Activated CD4-positive, CD25-positive, alpha-beta regulatory T cell (primary cell): Measurements from ENCODE around the gene SLC9A9.
"Not testable (repeated sequence)": the region's sequence is repeated elsewhere in the genome, so short reads cannot be mapped to it uniquely, and the experiment has no call there.

Source experiments
- DNase-seq, 4 experiments: peaks; one replicate each; lab custom pipeline; 2025; lab: John Stamatoyannopoulos, UW

Gene SLC9A9

DNA sequence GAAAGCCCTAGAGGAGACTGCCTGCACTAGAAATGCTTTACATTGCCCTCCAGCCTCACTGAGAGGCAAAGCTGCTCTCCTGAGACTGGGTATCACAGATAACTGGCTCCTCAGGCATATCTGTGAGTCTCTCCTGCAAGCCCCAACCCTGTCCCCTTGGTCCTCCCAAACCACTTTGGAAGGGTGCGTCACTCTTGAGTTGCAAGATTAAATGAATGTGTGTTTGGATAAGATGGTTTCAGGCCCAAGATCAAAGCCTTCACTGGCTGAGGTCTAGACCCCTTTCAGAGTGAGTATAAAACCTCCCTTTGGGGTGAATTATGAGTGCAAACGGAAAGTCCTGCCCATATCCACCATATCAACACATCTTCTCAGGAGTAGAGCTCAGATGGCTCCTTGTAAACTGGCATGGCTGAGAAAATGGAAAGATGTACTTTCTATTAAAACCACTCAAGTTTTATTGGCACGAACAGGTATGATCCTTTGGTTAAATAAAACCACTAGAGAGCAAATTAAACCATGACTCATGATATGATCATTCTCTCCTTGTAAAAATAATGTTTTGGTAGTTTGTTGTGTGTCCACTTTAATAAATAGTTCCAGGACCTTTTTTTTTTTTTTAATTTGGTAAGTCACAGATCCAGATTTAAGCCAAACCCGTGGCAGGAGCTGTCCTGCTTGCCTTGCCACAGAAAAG, 564.7 kb downstream of the SLC9A9 start:
- no peak for DNase-seq

DNA sequence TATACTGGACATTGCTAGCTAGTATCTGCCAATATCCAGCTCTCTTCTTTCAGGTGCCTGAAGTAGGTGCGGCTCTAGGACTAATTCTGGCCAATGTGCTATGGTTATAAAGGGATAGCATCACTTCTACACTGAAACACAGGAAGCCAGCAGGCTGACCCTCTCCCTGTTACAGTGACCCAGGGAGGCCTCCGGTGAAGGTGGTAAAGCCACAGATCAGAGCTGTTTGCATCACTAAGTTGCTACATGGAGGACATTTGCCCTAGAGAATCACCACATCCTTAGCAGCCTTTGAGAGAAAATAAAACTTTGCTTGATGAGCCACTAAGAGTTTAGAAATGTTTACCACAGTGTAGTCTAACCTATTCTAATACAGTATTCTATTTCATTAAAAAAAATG, 567.3 kb downstream of the SLC9A9 start:
- no peak for DNase-seq

DNA sequence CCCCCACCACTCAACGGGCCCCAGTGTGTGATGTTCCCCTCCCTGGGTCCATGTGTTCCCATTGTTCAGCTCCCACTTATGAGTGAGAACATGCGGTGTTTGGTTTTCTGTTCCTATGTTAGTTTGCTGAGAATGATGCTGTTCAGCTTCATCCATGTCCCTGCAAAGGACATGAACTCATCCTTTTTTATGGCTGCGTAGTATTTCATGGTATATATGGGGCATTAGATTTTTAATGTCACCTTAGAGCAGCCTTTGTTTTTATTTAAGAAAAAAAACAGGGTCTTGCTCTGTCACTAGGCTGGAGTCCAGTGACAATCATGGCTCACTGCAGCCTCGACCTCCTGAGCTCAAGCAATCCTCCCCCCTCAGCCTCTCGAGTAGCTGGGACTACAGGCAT, 568.7 kb downstream of the SLC9A9 start:
- not testable (repeated sequence) for DNase-seq

DNA sequence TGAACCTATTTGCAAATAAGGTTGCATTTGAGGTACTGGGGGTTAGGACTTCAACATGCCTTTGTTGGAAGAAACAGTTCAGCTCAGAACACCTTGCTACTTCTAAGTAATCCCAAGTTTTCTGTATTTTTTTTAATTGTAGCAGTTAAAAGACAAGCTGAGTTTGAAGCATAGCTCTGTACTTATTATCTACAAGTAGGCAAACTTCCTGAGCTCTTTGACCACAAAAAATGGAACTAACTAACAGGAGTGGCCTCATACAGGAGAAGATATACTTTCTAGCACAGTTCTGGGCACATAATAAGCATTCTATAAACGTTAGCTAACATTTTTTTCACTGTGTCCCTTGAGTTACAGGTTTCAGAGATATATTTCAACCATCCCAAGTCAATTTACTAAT, 569.5 kb downstream of the SLC9A9 start:
- no peak for DNase-seq

DNA sequence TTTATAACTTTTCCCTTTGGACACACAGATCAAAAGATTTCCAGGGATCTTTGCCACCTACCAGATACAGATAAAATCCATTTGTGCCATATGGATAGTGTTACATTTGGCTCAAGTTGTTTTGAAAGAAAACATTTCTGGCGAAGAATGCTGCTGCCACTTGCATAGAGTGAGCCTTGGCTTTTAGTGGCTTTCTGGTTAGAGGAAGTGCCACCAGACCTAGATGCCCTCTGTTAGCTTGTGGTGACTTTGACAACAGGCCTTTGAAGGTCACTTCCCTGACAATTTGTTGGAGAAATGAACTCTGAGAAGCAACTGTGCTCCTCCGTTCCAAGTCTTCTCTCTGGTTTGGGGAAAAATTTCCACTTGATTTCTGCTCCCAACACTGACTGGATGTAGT, 570.7 kb downstream of the SLC9A9 start:
- DNase-seq, result no peak

DNA sequence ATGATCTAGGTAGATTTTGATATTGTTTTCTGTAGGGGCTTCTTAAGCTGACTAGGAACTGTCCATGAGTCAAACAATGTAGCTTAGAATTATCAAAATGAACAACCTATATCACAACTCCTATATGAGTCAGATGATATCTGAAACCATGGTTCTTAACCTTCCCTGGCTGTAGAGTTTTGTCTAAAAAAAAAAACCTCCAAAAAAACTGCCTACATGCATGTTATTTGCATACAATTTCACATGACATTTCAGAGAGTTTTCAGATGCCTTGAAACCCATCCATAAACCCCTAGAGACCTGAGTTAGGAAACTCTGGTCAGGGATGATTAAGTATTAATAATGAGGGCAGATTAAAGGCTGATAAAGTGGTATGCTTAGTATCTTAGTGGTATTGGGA, 571.7 kb downstream of the SLC9A9 start:
- DNase-seq, result no peak

DNA sequence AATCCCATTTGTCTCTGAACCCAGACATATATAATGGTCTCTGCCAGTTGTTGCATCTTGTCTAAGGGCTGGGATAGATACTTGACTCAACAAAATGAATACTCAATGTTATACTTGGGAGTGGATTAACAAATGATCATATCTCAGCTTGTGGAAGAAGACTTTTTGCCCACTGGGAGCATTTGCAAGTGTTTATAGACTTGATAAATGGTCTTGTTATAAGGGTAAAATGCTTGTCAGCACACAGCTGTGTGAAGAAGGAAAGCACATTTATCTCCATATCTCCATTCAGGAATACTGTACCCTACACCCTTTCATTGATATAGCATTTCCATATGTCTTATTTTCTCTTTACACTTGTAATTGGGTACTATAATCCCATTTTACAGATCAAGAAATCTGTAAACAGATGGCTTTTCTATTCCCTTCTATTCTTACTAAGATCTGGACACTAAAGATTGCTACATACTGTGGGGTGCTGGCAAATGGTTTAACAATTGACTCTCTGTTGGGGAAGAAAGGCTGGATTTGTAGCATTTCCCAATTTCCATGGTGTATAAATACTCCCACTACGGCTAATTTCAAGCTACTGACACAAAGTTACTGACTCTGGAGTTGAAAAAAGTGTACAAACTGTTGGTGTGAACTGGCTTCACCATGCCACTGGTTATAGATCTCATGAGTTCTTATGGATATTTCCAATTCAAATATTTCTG, 574.1 kb downstream of the SLC9A9 start:
- no peak for DNase-seq

DNA sequence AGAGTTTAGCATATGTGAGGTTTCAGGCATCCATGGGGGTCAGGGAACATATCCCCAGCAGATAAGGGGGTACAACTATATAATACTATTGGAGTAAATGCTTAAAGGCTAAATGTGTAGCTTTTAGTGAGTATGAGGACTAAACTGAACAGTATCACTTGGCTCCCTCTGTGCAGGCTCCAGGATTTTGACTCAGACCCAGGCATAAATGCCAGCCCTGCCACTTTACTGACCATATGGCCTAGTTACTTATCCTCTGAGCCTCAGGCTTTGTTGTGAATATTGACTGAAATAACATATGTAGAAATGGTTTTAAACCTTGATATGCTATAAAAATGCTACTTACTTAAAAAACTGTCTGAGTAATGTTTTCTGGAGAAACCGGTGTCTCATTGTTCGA, 577.1 kb downstream of the SLC9A9 start:
- DNase-seq, result no peak

DNA sequence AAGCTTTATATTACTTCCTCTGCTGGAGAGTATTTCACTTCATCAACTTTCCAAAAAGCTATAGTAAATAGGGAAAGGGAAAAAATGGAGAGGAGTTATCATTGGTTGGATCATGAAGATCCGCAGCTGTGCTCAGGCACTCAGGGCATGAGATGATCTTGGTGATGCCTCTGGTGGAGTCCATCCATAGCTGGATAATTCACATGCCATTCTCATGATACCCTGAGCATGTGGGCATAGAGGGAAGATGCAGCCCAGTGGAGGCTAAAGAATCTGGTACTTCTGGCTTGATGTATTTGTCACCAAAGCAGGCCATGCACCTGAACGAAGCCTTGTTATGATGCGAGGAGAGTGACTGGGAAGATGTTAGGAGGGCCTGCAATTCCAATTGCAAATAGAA, 578.5 kb downstream of the SLC9A9 start:
- no peak for DNase-seq

DNA sequence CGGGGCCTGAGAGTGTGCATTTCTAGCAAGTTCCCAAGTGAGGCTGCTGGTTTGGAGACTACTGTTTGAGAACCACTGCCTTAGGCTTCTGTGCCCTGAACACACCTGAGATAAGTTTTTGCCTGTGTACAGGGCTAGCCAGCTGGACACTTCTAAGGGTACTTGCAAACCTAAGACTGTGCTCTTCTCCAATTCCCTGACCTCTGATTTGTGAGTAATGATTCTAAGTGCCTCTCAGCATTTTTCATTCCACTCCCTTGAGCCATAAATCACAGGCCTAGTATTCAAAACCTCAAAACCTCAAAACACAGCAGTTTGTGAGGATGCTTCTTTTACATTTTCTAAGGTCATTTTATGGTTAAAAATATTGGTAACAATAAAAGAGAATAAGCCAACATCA, 580.3 kb downstream of the SLC9A9 start:
- DNase-seq, result no peak

DNA sequence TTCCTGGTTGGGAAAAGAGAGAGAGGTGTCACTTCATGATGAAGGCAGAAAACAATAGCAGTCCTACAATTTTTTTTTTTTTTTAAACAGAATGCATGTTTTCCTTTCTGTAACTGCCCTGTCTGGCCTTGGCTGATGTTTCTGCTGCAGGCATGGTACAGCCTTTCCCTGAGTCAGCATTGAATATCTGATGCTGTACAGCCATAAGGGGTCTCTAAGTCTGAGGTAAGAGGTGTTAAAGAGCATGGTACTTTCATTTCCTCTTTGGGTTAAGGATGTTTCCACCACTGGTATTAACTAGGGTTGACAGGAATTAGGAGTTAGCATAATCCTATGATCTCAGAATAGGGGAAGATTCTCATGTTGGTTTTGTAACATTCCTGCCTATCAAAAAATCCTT, 581.3 kb downstream of the SLC9A9 start:
- no peak for DNase-seq

DNA sequence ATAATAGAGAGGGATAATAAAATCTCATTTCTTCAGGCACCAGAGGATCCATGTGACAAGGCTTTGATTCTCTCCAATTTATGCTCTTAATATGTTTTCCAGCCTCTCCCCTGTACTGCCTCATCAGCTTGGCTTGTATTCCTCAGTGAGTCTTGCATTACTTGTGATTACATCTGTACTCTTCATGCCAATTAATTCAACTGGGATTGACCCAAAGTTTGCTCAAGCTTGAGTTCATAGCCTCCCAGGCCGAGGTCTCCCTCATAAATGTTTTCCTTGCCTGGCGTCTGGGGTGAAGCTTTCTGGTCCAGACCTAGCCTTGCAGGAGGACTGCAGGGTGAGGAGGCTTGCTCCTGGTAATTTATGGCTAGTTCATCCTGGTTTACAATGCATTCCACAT, 581.8 kb downstream of the SLC9A9 start:
- DNase-seq, result no peak

DNA sequence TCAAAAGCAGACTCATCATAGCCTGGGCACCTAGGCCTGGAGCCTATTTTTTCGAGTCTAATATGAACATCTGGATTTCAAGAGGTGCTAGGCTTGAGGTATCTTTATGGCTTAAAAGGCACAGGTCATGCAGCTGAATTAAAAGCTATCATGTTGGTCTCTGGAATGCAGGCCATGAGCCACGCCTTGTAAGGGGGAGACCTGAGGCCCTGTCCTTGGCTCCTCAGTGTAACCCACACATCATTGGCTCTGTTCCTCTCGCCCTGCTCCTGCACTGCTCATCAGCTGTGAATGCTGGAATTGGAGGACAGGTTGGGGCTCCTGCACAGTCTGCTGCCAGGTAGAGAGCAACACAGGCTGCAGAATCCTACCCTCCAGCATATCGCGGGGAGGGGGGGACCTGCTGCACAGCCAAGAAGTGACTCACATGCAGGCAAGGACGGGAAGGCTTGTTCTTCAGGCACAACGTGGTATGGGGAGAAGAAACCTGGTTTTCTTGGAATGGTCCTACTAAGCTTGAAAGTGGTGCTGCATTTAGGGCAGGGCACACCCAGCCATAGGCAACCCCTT, 582.7 kb downstream of the SLC9A9 start:
- DNase-seq, result no peak

DNA sequence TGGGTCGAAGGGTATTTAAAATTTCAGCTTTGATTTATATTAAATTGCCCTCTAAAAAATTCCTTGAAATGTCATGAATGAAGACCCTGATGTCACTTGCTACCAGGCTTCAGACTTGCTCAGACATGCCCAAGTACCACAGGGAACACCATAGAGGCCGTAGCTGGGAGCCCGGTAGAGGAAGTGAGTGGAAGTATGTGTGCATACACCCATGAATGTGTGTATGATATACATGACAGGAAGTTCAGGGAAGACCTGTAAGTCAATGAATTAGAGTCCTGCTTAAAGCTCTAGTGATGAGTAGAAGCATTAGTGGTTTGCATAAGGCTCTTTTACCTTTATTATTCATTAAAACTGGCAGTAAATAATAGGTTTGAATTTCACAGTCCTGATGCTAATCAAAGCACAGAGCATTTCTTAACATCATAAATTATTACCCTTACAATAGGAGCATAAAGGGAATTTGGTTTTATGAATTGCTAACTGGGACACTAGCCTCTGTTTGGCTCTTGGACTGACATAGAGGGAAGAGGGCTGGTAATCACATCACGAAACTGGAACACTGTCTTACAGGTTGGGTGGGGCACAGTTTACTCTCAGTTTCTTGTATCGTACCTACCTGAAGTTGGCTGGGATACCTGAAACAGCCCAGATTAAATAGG, 584.3 kb downstream of the SLC9A9 start:
- DNase-seq, result no peak

DNA sequence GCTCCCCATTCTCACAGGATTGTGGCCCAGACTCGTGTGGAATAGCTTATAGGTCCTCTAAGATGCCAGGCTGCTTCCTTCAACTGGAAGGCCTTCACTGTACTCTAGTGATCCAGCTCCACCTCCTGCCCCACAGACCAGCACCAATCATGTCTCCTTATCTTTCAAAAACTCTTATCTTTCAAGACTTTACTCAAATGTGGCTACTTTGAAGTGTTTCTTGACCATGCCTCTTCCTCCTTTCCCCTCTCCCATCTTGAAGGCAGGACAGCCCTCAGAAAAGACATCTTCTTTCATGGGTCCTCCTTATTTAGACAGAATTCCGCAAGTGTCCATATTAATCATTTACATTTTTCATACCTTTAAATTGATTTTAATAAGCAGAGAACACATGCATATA, 586.4 kb downstream of the SLC9A9 start:
- DNase-seq, result no peak

DNA sequence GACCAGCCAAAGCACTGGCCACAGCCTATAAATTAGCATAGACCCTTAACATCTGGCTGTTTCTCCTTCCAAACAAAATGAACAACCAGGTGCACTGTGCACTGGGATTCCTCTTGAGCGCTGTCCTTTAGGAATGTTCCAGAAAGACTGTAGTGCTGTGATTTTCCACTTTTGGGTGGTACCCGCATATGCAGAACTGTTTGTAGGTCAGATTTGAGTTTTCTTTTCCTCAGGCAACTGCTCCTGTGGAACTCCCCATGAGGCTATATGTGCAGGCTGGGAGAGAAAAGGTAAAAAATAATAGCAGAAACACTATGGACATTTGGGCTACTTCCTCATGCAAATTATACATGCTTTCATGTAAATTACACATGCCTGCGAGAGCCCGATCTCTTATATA, 589.6 kb downstream of the SLC9A9 start:
- no peak for DNase-seq

DNA sequence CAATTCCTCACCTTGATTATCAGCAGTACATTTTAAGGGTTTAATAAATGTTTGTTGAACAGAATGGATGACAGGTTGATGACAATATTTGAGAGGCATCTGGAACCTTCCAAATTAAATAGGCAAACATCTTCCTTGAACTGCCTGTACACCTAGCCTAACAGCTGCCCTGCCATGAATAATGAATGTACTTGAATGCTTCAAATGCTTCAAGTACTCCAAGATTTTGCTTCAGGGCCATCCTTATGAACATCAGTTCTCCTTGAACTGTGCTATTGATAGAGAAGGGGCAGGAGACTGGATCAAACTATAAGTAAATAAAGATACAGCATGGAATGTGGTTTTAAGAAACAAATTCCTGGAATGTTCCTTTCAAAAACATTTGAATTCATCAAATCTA, 591.9 kb downstream of the SLC9A9 start:
- no peak for DNase-seq

DNA sequence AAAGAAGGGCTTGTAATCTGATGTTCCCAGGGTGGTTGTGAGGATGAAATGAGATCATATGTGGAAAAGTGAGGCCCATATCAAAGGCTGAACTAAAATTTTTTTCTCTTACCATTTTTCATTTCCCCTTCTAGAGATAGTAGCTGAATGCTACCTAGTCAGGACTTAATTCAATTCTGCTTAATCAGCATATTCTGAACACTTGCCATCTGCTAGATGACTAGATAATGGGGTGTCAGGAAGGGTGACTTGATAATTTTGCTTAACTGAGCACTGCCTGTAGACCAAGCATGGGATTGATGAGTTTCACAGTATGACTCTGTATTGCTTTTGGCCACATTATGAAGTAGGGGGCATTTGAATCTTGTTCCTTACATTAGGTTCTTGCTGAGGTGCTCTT, 592.5 kb downstream of the SLC9A9 start:
- DNase-seq, result no peak

DNA sequence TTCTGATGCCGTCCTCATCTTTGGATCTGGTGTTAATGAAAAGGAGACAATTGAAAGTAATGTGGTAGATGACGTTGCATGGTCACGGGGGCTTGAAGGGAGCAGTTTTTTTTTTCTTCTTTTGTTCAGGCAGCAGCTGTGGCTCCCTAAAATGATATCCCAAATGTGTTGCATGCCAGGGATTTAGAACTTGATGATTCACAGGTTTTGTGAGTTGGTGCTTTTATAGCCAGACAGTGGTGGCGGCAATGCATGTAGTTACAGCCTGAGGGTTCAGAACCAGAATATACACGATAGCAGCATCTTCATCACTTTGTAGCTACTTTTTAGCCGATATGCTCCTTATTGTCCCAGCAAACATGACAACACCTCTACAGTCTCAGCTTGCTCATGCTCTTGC, 595.3 kb downstream of the SLC9A9 start:
- DNase-seq, result no peak

DNA sequence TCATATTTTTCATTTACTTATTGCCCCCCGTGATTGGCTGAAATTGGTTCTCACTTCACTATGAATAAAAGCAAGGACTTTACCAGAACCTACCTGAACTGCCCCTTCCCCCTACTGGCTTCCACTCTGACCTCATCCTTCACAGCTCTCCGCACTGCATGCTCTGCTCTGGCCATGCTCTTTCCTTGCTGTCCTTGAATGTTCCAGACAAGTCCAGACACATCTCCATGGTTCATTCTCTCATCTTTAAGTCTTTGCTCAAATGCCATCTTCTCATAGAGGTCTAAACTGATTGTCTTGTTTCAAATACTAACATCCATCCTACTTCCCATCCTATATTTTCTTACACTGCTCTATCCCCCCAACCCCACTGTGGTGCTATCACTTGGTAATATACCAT, 599.3 kb downstream of the SLC9A9 start:
- DNase-seq, result no peak

DNA sequence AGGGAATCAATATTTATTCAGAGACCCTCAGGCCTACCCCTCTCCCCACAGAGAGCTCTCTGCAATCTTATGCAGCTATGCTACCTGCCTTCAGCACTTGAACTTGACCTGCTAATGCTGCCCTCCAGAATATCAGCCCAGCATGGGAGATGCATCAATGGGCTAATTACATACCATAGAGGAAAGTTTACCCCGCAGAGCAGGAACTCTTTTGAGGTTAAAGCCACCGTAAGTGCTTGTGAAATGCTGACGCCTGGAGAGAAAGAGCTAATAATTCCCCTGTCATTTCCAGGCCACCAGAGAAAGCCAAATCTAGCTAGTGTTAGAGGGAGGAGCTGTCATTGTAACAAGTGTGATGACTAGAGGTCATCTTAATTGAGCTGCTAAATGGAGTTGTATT, 601.2 kb downstream of the SLC9A9 start:
- DNase-seq, result no peak

DNA sequence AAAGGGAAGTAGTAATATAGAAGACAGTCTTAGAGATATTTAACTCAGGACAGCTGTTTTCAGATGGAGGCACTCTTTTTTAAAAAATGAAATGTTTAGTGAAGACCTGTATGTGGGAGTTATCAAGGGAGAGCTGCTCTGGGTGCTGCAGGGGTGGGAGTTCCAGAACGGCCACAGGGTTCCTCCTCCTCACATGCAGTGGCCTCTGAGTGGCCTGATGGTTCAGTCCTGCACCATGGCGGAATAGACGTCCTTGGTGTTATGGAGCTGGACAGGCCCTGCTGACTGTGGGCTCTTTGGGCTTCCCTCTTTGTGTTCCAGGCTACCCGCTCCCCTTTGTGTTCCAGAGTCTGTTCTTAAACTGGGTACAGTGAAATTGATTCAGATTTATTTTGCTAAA, 602.6 kb downstream of the SLC9A9 start:
- no peak for DNase-seq

DNA sequence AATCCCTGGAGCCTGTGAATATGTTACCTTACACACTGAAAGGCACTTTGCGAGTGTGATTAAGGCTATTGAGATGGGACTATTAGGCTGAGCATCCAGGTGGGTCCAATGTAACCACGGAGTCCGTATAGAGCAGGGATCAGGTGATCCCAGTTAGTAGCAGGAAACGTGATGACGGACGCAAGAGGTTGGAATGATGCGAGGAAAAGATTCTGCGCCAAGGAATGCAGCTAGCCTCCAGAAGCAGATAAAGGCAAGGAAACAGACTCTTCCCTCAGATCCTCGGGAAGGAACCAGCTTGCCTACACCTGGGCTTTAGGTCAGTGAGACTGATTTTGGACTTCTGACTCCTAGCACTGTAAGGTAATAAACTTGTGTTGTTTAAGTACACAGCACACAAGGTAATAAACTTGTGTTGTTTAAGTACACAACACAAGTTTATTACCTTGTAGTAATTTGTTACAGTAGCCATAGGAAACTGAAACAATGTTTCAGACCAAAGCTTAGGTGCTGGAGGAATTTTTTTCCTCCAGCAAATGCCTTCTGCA, 603.7 kb downstream of the SLC9A9 start:
- DNase-seq, result no peak
